NK-92 treated with Interleukin-12 subunit alpha and Interleukin-12 subunit beta, amount 100 ng/mL, for 24 hours (cell line): Measurements from ENCODE around the gene IRF4.

Experiments
- DNase-seq: peaks from one replicate; lab custom pipeline; 2025; lab: John Stamatoyannopoulos, UW

IRF4 gene

DNA sequence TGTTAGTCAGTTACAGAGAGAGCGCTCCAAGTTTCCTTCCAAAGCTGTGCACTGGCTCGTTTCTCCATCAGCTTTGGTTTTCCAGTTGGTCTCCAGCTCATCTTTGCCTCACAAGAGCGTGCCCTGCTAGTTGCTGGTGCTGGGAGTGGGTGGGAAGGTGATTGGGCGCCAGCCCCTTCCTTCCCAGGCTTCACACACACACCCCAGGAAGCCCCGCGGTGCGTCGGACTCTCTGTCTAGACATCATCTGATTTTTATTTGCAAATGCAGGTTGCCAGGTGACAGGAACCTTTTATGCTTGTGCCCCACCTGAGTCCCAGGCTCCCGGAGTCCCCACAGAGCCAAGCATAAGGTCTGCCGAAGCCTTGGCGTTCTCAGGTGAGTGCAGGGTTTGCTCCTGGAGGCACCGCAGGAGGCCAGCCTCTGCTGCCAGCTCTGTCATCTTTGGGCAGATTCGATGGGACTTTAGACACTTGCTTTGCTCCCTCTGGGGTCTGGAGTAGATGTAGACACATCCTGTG is 7.1 kb downstream of the IRF4 start:
- DNase-seq, result no peak

DNA sequence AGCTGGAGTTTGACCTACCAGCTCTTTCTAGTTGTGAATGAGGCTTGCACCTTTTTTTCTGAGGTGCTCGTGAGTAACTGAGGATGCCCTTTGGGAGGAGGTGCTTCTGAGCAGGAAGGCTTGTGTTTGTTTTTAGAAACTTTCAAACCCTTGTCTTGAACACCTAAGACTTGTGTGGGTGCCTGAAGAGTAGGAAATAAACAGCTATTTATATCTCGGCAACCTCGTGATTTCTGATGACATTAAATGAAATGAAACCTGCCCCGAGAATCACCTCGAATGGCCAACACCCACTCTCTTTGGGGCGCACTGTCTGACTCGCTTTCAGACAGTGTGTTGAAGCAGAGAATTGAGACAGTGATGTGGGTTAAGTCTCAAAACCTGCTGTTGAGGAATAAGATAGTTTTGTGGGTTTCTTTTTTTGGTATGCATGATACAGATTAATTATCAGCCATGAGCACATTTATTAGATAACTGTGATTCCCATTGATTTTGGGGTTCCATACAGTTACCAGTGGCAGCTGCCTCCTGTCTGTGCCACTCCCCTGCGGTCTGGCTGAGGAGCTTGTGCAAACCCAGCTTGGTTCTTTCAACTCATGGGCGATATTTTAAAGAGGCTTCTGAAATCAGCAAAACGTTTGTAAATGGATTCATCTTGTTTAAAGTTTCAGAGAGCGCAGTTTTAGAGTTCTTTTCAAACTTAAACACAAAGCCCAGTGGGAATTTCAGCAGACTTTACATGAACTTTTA is 8.4 kb downstream of the IRF4 start:
- DNase-seq, result no peak

DNA sequence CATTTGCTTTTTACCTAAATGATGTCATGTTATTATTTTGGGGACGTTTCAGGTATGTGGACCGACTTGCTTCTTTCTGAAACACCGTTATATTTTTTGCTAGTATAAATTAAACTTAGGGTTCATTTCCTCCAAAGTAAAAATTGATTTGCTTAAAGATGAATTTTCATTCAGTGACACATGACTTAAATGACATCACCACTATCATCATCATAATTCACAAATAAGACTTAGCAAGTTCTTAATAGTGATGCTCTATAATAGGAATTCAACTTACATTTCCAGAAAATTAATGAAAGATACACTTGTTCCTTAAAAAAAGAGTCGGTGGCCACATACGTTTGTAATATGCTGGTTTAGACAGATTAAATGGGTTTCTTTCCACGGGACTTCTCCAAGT is 9.3 kb downstream of the IRF4 start:
- no peak for DNase-seq

DNA sequence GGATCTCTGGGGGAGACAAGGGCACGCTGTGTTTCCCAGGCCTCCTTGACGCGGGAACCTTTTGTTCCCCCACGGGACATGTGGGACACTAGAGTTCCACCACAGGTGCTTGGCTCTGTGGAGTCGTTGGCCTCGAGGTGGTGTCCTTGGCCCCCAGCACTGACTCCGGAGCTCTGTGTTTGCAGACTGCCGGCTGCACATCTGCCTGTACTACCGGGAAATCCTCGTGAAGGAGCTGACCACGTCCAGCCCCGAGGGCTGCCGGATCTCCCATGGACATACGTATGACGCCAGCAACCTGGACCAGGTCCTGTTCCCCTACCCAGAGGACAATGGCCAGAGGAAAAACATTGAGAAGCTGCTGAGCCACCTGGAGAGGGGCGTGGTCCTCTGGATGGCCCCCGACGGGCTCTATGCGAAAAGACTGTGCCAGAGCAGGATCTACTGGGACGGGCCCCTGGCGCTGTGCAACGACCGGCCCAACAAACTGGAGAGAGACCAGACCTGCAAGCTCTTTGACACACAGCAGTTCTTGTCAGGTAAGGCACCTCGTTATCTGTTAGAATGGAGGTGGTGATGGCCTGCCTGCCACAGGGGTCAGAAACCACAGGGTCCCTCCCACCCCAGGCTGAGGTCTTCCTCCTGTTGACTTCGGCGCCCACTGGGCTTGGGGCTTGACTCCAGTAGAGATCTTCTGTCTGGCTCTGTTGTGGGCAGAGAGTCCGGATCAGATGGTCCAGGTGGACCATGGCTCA is 9.9 kb downstream of the IRF4 start:
- DNase-seq, result no peak

DNA sequence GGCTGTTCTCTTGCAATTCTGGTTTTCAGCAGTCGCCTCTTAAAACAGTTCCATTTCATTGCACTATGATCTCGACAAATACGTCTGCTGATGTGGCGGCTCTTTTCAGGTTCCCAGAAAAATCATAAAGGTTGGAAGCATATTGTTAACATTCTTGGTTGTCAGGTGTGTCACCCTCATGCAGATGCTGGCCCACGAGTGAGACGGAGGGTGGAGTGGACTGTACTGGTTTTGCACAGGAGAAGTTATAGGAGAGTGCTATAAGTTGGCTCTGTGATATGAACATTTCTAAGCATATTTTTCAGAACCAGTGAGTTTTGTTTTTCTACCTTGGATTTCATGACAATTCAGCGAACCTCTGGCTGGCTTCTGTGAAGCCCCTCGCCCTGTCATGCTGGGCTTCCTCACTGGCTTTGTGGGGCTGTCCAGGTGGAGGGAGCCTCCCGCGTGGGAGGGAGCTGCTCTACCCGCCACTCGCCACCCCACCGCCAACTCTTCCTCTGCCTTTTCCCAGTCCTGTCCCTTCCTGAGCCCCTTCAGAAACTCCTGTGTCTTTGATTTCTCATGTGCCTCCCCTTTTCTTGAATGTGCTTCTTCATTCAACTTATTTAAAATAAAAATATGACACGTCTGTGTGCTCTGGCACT is 10.6 kb downstream of the IRF4 start:
- DNase-seq, result no peak

DNA sequence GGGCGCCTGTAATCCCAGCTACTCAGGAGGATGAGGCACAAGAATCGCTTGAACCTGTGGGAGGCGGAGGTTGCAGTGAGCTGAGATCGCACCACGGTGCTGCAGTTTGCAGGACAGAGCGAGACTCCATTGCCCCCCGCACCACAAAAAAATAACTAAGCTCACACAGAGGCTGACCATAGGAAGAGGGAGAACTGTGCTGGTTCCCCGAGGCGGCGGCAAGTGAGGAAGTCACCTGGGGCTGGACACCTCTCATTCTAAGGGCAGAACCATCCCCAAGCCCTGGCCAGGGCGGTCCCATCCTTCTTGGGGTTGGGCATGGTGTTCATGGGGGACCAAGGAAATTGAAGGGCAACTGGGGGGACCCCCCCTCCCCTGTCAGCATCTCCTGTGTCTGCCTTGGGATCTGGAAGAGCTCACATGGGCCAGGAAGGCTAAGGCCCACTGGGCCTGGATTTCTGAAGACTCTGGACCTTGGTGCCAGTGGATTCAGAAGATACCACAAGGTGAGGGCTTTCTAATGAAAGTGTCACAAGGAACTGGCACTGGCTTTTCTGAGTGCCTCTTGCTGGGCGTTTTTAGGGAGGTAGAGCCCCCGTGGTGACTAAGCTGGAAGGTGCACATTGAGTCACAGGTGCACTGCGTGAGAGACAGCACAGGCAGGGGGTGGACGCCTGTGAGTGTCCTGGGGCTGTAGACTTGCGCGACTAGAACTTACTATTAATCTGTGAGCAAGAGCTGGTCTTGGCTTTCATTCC is 11.5 kb downstream of the IRF4 start:
- DNase-seq, result no peak

DNA sequence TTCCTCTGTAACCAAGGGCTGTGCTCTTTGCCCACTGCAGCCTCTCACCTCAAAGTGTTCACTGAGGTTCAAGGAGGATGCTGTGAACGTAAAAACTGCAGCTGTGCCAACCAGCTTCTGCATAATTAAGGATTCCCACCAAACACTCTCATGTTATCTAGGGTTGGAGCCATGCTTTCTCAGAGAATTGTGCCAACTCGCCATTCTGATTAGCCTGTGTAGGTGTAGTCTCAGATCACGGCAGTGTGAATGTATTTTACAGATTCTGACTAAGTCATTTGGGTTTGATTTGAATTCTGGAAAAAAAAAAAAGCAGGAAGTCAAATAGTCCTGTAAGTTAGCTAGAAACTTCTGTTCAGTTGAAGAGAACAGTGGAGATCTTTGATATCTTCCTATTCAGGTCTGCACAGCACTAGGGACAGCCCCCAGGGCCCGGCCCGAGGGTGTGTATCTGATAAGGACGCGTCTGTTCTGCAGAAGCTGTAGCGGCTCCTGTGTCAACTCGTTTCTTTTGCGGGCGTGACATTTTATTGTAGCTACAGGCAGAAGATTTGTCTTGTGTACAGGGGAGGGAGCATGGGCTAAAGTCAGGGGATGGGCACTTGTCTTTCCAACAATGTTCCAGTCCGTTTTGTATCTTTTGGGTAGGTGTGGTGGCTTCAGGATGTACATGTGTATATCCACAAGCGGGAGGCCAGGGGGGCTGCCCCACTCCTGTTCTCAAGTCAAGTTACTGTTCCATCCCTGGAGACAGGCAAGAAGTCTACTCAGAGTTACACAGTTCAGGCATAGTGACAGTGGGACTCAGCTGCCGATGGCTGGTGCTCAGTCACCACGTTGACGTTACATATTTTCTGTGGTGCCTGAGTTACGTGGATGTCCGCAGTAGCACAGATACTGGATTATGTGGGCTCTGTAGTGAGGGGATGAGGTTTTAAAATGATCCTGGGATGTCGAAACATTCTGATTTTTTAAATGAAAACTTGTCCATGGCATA is 12.4 kb downstream of the IRF4 start:
- DNase-seq, result no peak

DNA sequence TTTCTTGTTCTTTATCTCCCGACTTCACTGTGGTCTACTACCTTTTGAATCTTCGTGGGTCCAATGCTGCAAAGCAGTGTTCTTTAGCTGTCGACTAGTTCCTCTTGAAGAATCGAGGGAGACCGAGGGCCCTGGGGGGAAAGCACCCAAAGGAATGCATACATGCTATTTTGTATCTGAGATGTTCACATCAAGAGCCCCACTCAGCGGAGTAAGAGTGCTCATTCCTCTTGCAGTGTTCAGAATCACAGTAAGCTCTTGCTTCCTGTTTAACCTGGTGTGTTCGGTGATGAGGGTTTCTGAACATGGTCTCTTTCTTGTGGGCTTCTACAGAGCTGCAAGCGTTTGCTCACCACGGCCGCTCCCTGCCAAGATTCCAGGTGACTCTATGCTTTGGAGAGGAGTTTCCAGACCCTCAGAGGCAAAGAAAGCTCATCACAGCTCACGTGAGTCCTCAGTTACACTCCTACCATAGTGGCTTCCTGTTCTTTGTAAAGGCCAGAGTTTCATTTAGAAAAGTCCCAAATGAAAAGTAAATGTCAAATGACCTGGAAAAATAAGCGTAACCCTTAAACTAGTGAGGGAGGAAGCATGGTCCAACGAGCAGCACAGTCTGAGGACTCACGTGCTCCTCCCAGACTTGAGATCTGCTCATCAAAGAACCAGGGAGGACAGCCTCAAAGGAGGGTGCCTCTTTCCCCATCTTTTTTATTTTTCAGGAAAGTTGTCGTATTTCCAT is 13.3 kb downstream of the IRF4 start:
- no peak for DNase-seq

DNA sequence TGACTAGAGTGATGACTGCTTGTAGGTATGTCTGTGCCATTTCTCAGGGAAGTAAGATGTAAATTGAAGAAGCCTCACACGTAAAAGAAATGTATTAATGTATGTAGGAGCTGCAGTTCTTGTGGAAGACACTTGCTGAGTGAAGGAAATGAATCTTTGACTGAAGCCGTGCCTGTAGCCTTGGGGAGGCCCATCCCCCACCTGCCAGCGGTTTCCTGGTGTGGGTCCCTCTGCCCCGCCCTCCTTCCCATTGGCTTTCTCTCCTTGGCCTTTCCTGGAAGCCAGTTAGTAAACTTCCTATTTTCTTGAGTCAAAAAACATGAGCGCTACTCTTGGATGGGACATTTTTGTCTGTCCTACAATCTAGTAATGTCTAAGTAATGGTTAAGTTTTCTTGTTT is 16.6 kb downstream of the IRF4 start:
- DNase-seq, result no peak

DNA sequence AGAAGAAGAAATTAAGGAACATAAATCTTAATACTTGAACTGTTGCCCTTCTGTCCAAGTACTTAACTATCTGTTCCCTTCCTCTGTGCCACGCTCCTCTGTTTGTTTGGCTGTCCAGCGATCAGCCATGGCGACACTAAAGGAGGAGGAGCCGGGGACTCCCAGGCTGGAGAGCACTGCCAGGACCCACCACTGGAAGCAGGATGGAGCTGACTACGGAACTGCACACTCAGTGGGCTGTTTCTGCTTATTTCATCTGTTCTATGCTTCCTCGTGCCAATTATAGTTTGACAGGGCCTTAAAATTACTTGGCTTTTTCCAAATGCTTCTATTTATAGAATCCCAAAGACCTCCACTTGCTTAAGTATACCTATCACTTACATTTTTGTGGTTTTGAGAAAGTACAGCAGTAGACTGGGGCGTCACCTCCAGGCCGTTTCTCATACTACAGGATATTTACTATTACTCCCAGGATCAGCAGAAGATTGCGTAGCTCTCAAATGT is 17.1 kb downstream of the IRF4 start:
- no peak for DNase-seq

DNA sequence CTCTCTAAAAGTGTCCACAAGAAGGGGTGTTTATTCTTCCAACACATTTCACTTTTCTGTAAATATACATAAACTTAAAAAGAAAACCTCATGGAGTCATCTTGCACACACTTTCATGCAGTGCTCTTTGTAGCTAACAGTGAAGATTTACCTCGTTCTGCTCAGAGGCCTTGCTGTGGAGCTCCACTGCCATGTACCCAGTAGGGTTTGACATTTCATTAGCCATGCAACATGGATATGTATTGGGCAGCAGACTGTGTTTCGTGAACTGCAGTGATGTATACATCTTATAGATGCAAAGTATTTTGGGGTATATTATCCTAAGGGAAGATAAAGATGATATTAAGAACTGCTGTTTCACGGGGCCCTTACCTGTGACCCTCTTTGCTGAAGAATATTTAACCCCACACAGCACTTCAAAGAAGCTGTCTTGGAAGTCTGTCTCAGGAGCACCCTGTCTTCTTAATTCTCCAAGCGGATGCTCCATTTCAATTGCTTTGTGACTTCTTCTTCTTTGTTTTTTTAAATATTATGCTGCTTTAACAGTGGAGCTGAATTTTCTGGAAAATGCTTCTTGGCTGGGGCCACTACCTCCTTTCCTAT is 17.9 kb downstream of the IRF4 start:
- DNase-seq, result no peak

DNA sequence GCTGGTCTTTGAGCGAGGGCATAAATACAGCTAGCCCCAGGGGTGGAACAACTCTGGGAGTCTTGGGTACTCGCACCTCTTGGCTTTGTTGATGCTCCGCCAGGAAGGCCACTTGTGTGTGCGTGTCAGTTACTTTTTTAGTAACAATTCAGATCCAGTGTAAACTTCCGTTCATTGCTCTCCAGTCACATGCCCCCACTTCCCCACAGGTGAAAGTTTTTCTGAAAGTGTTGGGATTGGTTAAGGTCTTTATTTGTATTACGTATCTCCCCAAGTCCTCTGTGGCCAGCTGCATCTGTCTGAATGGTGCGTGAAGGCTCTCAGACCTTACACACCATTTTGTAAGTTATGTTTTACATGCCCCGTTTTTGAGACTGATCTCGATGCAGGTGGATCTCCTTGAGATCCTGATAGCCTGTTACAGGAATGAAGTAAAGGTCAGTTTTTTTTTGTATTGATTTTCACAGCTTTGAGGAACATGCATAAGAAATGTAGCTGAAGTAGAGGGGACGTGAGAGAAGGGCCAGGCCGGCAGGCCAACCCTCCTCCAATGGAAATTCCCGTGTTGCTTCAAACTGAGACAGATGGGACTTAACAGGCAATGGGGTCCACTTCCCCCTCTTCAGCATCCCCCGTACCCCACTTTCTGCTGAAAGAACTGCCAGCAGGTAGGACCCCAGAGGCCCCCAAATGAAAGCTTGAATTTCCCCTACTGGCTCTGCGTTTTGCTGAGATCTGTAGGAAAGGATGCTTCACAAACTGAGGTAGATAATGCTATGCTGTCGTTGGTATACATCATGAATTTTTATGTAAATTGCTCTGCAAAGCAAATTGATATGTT is 19.2 kb downstream of the IRF4 start:
- no peak for DNase-seq

DNA sequence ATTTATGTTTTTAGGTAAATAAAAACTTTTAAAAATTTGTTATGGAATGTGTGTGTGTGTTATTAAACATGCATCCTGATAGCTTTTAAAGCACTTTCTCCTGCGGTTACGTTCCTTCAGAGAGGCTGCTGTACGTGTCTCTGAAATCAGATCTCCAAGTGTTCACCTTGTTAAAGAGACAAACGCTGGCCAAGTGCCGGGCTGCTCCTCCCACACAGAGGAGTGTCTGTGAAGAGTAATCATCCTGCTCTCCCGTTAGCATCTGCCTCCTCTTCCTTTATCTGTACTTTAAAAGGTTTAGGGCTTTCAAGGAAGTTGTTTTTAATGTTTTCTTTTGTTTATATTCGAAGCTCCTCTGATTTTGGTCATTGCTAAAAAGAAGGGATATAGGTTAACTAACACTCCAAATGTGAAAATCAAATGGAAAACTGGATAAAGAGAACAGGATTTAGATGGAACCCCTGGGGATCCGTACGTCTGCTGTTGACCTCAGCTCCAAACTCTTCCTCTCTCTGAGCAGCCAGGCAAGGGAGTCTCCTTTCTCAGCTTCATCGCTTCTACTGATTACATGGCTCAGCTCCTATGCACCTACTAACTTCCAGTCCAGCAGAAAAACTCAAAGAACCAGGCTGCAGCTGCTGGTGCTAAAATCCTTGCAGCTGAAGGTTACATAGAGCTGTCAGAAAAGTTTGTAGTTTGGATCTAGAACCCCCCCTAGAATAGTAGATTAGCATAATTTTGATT is 20.0 kb downstream of the IRF4 start:
- DNase-seq, result no peak

DNA sequence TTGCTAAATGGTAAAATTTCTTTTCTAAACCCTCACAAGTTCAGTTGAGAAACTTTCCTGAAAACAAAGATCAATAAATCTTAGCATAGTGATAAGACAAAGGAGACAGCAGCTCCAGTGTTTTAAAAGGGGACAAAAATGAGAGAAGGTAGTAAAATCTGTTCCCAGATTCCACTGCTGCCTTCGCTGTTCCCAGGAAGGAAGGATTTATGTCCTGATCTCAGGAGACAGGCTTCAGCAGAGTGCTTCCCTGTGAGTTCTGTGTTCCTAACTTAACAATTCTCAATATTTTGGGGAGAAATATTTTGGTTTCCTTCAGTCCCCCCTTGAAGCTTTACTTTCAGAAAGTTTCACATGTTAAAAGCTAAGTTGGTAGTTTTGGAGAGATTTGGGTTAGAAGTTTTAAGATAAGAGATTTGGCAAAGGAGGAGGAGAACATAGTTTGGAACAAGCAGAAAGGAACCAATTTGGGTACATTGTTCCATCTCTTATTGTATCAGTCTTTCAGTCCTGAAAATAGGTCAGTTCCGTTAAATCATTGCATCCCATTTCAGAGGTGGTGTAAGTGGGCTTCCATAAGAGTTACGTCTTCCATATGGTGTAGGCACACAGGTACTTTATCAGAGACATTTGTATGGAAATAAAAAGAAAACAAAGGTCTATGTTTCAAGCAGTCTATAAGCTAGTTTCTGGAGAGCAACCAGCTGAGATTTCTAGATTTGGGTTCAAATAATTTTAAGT is 20.8 kb downstream of the IRF4 start:
- DNase-seq, result no peak

DNA sequence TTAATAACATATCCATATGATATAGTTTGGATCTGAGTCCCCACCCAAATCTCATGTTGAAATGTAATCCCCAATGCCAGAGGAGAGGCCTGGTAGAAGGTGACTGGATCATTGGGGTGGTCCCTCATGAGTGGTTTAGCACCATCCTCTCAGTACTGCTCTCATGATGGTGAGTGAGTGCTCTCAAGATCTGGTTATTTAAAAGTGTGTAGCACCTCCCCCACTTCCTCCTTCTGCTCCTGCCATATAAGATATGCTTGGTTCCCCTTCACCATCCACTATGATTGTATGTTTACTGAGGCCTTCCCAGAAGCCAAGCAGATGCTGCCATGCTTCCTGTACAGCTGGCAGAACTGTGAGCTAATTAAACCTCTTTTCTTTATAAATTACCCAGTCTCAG is 22.9 kb downstream of the IRF4 start:
- no peak for DNase-seq

DNA sequence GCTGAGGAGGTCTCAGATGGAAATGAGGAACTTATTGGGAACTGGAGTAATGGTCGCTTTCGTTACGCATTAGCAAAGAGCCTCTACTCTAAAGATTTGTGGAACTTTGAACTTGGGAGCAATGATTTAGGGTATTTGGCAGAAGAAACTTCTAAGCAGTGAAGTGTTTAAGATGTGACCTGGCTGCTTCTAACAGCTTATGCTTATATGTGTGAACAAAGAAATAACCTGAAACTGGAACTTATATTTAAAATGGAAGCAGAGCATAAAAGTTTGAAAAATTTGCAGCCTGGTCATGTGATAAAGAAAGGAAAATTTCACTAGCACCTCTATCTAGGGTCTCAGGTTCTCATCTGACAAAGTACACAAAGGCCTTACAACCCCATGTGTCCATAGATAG is 23.5 kb downstream of the IRF4 start:
- DNase-seq, result no peak

DNA sequence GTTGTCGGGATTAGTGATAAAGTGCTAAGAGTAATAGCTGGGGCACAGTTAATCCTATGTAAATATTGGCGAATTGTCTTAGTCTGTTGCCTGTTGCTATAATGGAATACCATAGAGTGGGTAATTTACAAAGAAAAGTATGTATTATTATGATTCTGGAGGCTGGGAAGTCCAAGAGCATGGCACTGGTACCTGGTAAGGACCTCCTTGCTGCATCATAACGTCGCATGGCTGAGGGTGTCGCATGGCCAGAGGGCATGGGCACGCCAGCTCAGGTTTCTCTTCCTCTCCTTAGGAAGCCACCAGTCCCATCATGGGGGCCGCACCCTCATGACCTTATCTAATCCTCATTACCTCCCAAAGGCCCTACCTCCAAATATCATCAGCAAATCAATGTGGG is 29.7 kb downstream of the IRF4 start:
- DNase-seq, result no peak
